H1 (cell line): ENCODE results near the gene GARS1. TPM values are rescaled to one million over a fixed set of nuclear protein-coding genes. Genes with fewer than 3 reads are reported as not detected.

Experiments used
- CTCF ChIA-PET: fragments of 300-600 bp; sonication (Branson Sonifier 250); formaldehyde crosslinking; loops from one replicate; lab custom pipeline; 2021; ENCODE audit not compliant: partially characterized antibody; lab: Charles Lee
- POLR2A ChIA-PET: fragments of 300-600 bp; sonication (Branson Sonifier 250); formaldehyde crosslinking; loops from one replicate; lab custom pipeline; 2021; ENCODE audit warnings: inconsistent platforms; ENCODE audit not compliant: partially characterized antibody; lab: Charles Lee
- DNase-seq, 2 experiments: peaks; one replicate each; pipeline versions ENCODE4 v3.0.0 to v3.0.0-alpha.2; 2010 to 2022; ENCODE audit warnings: low spot score in 2 of 2, low read depth in 1 of 2, mixed read lengths in 1 of 2
- FAIRE-seq: peaks from 2 replicates; lab custom pipeline; 2011; peaks lifted over from hg19 to GRCh38; lab: Jason Lieb, UNC
- H2AFZ ChIP-seq: 2 replicates; pipeline ENCODE4 v1.8.1; 2012; ENCODE audit warnings: low read length, inconsistent platforms
- H2AK5ac ChIP-seq: 2 replicates; pipeline ENCODE4 v1.6.1; 2013; ENCODE audit warnings: low read depth, low read length
- H2BK120ac ChIP-seq: replicated peaks from 2 replicates; pipeline ENCODE3; 2013; ENCODE audit warnings: low read depth, low read length, inconsistent platforms
- H2BK12ac ChIP-seq: 2 replicates; pipeline ENCODE4 v1.6.1; 2013; ENCODE audit warnings: low read depth, low read length
- H2BK15ac ChIP-seq: 2 replicates; pipeline ENCODE4 v1.6.1; 2013; ENCODE audit warnings: low read length
- H2BK20ac ChIP-seq: 2 replicates; pipeline ENCODE4 v1.6.1; 2013; ENCODE audit warnings: low read length
- H2BK5ac ChIP-seq: 2 replicates; pipeline ENCODE4 v1.6.1; 2013; ENCODE audit warnings: low read depth, low read length
- H3K14ac ChIP-seq: 2 replicates; pipeline ENCODE4 v1.6.1; 2013; ENCODE audit warnings: inconsistent platforms; ENCODE audit not compliant: insufficient read length
- H3K18ac ChIP-seq: 2 replicates; pipeline ENCODE4 v1.6.1; 2013; ENCODE audit warnings: low read length; ENCODE audit errors: extremely low read depth
- H3K23ac ChIP-seq: 2 replicates; pipeline ENCODE4 v1.6.1; 2013; ENCODE audit warnings: inconsistent platforms; ENCODE audit not compliant: insufficient read length
- H3K23me2 ChIP-seq: 2 replicates; pipeline ENCODE4 v1.6.1; 2013; ENCODE audit warnings: low read depth, low read length
- H3K27ac ChIP-seq: 2 replicates; pipeline ENCODE4 v1.6.1; 2011; ENCODE audit warnings: low read depth, low read length, inconsistent platforms
- H3K27me3 ChIP-seq, 4 experiments: replicated peaks in 1 of 4; 1 replicate in 1 of 4; 2 replicates in 3 of 4; pipeline versions ENCODE4 v1.6.1 to v1.8.1; 2011 to 2013; ENCODE audit warnings: low read length in 3 of 4, mild to moderate bottlenecking in 3 of 4, inconsistent platforms in 2 of 4, mixed read lengths in 2 of 4, moderate library complexity in 1 of 4; ENCODE audit not compliant: control insufficient read depth in 3 of 4, insufficient read depth in 3 of 4; ENCODE audit errors: extremely low read depth in 1 of 4
- H3K36me3 ChIP-seq, 4 experiments: 2 replicates each; pipeline versions ENCODE4 v1.6.1 to v1.8.1; 2011 to 2013; ENCODE audit warnings: mild to moderate bottlenecking in 4 of 4, low read length in 3 of 4, moderate library complexity in 2 of 4, control low read depth in 1 of 4, inconsistent platforms in 1 of 4; ENCODE audit not compliant: insufficient read depth in 4 of 4, control insufficient read depth in 2 of 4
- H3K4ac ChIP-seq: replicated peaks from 2 replicates; pipeline ENCODE3; 2013; ENCODE audit warnings: low read length, low read depth, mixed read lengths, inconsistent platforms; ENCODE audit not compliant: insufficient read length
- H3K4me1 ChIP-seq, 4 experiments: replicated peaks in 1 of 4; 1 replicate in 1 of 4; 2 replicates in 3 of 4; pipeline versions ENCODE4 v1.6.1 to v1.8.1; 2011 to 2013; ENCODE audit warnings: low read length in 3 of 4, inconsistent platforms in 2 of 4, mixed read lengths in 1 of 4; ENCODE audit not compliant: insufficient read depth in 4 of 4, control insufficient read depth in 3 of 4
- H3K4me2 ChIP-seq, 2 experiments: 2 replicates each; pipeline versions ENCODE4 v1.6.1 to v1.8.1; 2011 to 2013; ENCODE audit warnings: low read depth in 2 of 2, low read length in 2 of 2, control low read depth in 1 of 2, inconsistent platforms in 1 of 2, mild to moderate bottlenecking in 1 of 2; ENCODE audit not compliant: insufficient read depth in 1 of 2
- H3K4me3 ChIP-seq, 4 experiments: fragments of 200-600, 300-600 bp in 1 of 4; sonication (generic), shearing (Covaris generic), sonication (Bioruptor Twin) in 1 of 4; 2 replicates each; pipeline versions ENCODE4 v1.5.1 to v1.8.1; 2011 to 2016; ENCODE audit warnings: low read length in 4 of 4, low read depth in 3 of 4, control low read depth in 2 of 4, inconsistent platforms in 2 of 4, mild to moderate bottlenecking in 2 of 4, mixed read lengths in 1 of 4, moderate library complexity in 1 of 4; ENCODE audit not compliant: insufficient read depth in 2 of 4; ENCODE audit errors: extremely low read depth in 1 of 4
- H3K56ac ChIP-seq: replicated peaks from 2 replicates; pipeline ENCODE3; 2013; ENCODE audit warnings: low read depth, mild to moderate bottlenecking, mixed read lengths, low read length, inconsistent platforms; ENCODE audit not compliant: insufficient read length
- H3K79me1 ChIP-seq: 2 replicates; pipeline ENCODE4 v1.6.1; 2013; ENCODE audit warnings: low read depth, low read length, control low read depth
- H3K79me2 ChIP-seq, 2 experiments: 2 replicates each; pipeline versions ENCODE4 v1.6.1 to v1.8.1; 2012 to 2013; ENCODE audit warnings: low read length in 2 of 2, mild to moderate bottlenecking in 2 of 2, inconsistent platforms in 1 of 2; ENCODE audit not compliant: insufficient read depth in 2 of 2, control insufficient read depth in 1 of 2
- H3K9ac ChIP-seq, 4 experiments: replicated peaks in 1 of 4; 1 replicate in 1 of 4; 2 replicates in 3 of 4; pipeline versions ENCODE4 v1.6.1 to v1.8.1; 2011 to 2013; ENCODE audit warnings: low read depth in 3 of 4, low read length in 3 of 4, control low read depth in 2 of 4, mild to moderate bottlenecking in 2 of 4, moderate library complexity in 2 of 4, inconsistent platforms in 1 of 4; ENCODE audit errors: extremely low read depth in 1 of 4
- H3K9me3 ChIP-seq, 2 experiments: 2 replicates each; pipeline versions ENCODE4 v1.6.1 to v1.8.1; 2012 to 2013; ENCODE audit warnings: mild to moderate bottlenecking in 2 of 2, moderate library complexity in 2 of 2, control low read depth in 1 of 2, inconsistent platforms in 1 of 2, low read depth in 1 of 2, low read length in 1 of 2, mixed read lengths in 1 of 2; ENCODE audit not compliant: insufficient read depth in 2 of 2
- H4K20me1 ChIP-seq, 2 experiments: replicated peaks in 1 of 2; 2 replicates each; pipeline versions ENCODE3 to v1.8.1; 2011 to 2013; ENCODE audit warnings: inconsistent platforms in 2 of 2, low read length in 2 of 2, mild to moderate bottlenecking in 1 of 2; ENCODE audit not compliant: insufficient read depth in 2 of 2, control insufficient read depth in 1 of 2
- H4K5ac ChIP-seq: 2 replicates; pipeline ENCODE4 v1.6.1; 2013; ENCODE audit warnings: low read length, low read depth, mixed read lengths, inconsistent platforms; ENCODE audit not compliant: insufficient read length
- H4K8ac ChIP-seq: 2 replicates; pipeline ENCODE4 v1.8.0; 2013; ENCODE audit warnings: mild to moderate bottlenecking, moderate library complexity, low read length, inconsistent platforms; ENCODE audit not compliant: insufficient read depth; ENCODE audit errors: extremely low read depth
- H4K91ac ChIP-seq: replicated peaks from 2 replicates; pipeline ENCODE3; 2013; ENCODE audit warnings: low read length, mixed read lengths, inconsistent platforms; ENCODE audit not compliant: insufficient read length
- BRCA1 ChIP-seq: IDR thresholded peaks from 2 replicates; pipeline ENCODE4 v1.6.1; 2012; ENCODE audit warnings: low read depth, low read length, improper control_type of control experiment
- CHD1 ChIP-seq: IDR thresholded peaks from 2 replicates; pipeline ENCODE4 v1.6.1; 2012; ENCODE audit warnings: low read depth, low read length, improper control_type of control experiment
- E2F6 ChIP-seq: IDR thresholded peaks from 2 replicates; pipeline ENCODE4 v1.6.1; 2012; ENCODE audit warnings: inconsistent platforms
- EGR1 ChIP-seq: IDR thresholded peaks from 2 replicates; pipeline ENCODE4 v1.6.1; 2011; ENCODE audit warnings: low read depth, low read length, borderline replicate concordance
- SIN3A ChIP-seq, 2 experiments: IDR thresholded peaks in 1 of 2; conservative IDR thresholded peaks in 1 of 2; 2 replicates each; pipeline ENCODE4 v1.6.1; 2011 to 2012; ENCODE audit warnings: low read length in 2 of 2, improper control_type of control experiment in 1 of 2, low read depth in 1 of 2, mild to moderate bottlenecking in 1 of 2
- WGBS, 2 experiments: shearing (Covaris generic) in 1 of 2; methylation state at CpG; one replicate each; pipeline versions ENCODE4 v1.1.6 to v1.1.7; 2013 to 2015; ENCODE audit warnings: low lambda C conversion rate in 2 of 2, mixed read lengths in 2 of 2, inconsistent platforms in 1 of 2, low coverage in 1 of 2, missing lambda C conversion rate in 1 of 2; ENCODE audit not compliant: insufficient replicate concordance in 2 of 2, insufficient coverage in 1 of 2, insufficient read length in 1 of 2; ENCODE audit errors: extremely low coverage in 1 of 2, missing lambda C conversion rate in 1 of 2; 5-methylcytosine and 5-hydroxymethylcytosine counted together
- polyA plus RNA-seq, 7 experiments: library from polyadenylated mRNA; depleted of rRNA in 3 of 7; stranded (reverse) in 5 of 7; unstranded in 2 of 7; fragments of >200 nt in 5 of 7; fragments of 200-250 nt in 2 of 7; gene quantifications; 1 replicate in 5 of 7; 2 replicates in 1 of 7; 4 replicates in 1 of 7; pipeline versions ENCODE4 v1.2.1 to v1.2.3, GENCODE V29; 2011 to 2013; ENCODE audit warnings: missing spikeins in 2 of 7, mixed read lengths in 2 of 7
- total RNA-seq: library from RNA; stranded (reverse); fragmentation: NEBNext Ultra II Directional; extraction: Animal tissue kit (Norgen Biotek cat#: 25700); gene quantifications from 2 replicates; pipeline ENCODE4 v1.2.1, GENCODE V29; 2021

The GARS1 gene
- total and polyA plus RNA-seq, 2 of the 8 experiments (the other 6 are each of a cell fraction or from before 2014, with no cell fraction given), result 270 to 476 TPM

- no peak overlapping the region for H3K4ac ChIP-seq
- H3K23me2 ChIP-seq, result no peaks in the 10 kb centered on the region
- no peak overlapping the region for H3K4me2 ChIP-seq
- no peak for DNase-seq
- no peak overlapping the region for H2BK120ac ChIP-seq
- WGBS, 2 experiments, result 43 to 100% methylated on average over 1 of the region's 1 CpG
- H2AK5ac ChIP-seq, result no peak overlapping the region
- no peak overlapping the region for H3K18ac ChIP-seq
- H3K4me1 ChIP-seq, result peaks cover 0 to 9% (median 4%) of the 10 kb centered on the region in 4 experiments; a peak in 5 of 7 replicates
- no peak overlapping the region for H3K27ac ChIP-seq
- no peak overlapping the region for H3K23ac ChIP-seq
- H2BK15ac ChIP-seq, result no peak overlapping the region
- no peak overlapping the region for H3K4me3 ChIP-seq
- no peak overlapping the region for H2BK12ac ChIP-seq
- no peak overlapping the region for H2BK5ac ChIP-seq
- H3K79me1 ChIP-seq, result no peaks in the 10 kb centered on the region
- CTCF ChIA-PET, result interaction anchor here (1.0 to 9.5 kb wide), 3 partner anchors 9 to 187 kb away, joined by 3 to 214 read pairs (median 3); partner anchors contain the start of gene CRHR2
- no peaks in the 10 kb centered on the region for H4K20me1 ChIP-seq
- no peaks in the 10 kb centered on the region for H3K79me2 ChIP-seq
- no peak overlapping the region for H3K9ac ChIP-seq
- H2BK20ac ChIP-seq, result no peak overlapping the region
- no peak overlapping the region for H3K14ac ChIP-seq
- POLR2A ChIA-PET, result interaction anchor here (0.6 kb wide), 1 partner anchor 205 kb away, joined by 3 read pairs; no protein-coding TSS in a partner anchor
- H4K5ac ChIP-seq, result no peak overlapping the region
- no peaks in the 10 kb centered on the region for H3K36me3 ChIP-seq
- no peaks in the 10 kb centered on the region for H3K9me3 ChIP-seq
- no peak overlapping the region for H3K56ac ChIP-seq
- H4K91ac ChIP-seq, result no peak overlapping the region
- no peak for FAIRE-seq
- H4K8ac ChIP-seq, result no peak overlapping the region
- H2AFZ ChIP-seq, result no peak overlapping the region
- H3K27me3 ChIP-seq, result no peaks in the 10 kb centered on the region
- TF ChIP-seq E2F6, result no peak
- no peak for TF ChIP-seq BRCA1
- no peak for TF ChIP-seq CHD1
- no peak for TF ChIP-seq SIN3A (conservative IDR thresholded peaks at IDR 0.05 in 1 of 2, IDR thresholded peaks at IDR 0.05 in 1 of 2; ENCODE audit: low read depth in 1 of 2, low read length in 2 of 2)
- TF ChIP-seq EGR1, result no peak
These were observed 42.3 kb upstream of the GARS1 start for GRCh38 chr7:30552330-30552729.
